HEK293 (cell line): ENCODE results near the gene GLYATL3.

ENCODE experiments used
- CTCF ChIA-PET: fragments of 350-600 bp; formaldehyde crosslinking; extraction: SDS; loops from one replicate; lab custom pipeline; 2021; ENCODE audit warnings: antibody characterized with exemption; lab: Yijun Ruan, JAX
- POLR2A ChIA-PET: fragments of 300-600 bp; formaldehyde crosslinking; extraction: SDS; loops from one replicate; lab custom pipeline; 2020; ENCODE audit warnings: antibody characterized with exemption, inconsistent platforms; lab: Yijun Ruan, JAX
- H3K27ac ChIP-seq: fragments of 200-500 bp; sonication (Bioruptor generic); 2 replicates; pipeline ENCODE4 v1.5.1; 2014; ENCODE audit warnings: low read depth, low read length, control low read depth, inconsistent platforms; ENCODE audit errors: extremely low read depth
- H3K36me3 ChIP-seq, 2 experiments: fragments of 200-500 bp in 1 of 2; sonication (Bioruptor generic) in 1 of 2; 1 replicate in 1 of 2; 2 replicates in 1 of 2; pipeline ENCODE4 v1.5.1; 2014 to 2017; ENCODE audit warnings: inconsistent platforms in 2 of 2, low read length in 2 of 2; ENCODE audit not compliant: control insufficient read depth in 2 of 2, insufficient read depth in 1 of 2
- H3K4me1 ChIP-seq: fragments of 200-500 bp; sonication (Bioruptor generic); 2 replicates; pipeline ENCODE4 v1.5.1; 2014; ENCODE audit warnings: mild to moderate bottlenecking, low read length, inconsistent platforms; ENCODE audit not compliant: control insufficient read depth, insufficient read depth
- H3K4me3 ChIP-seq: 2 replicates; pipeline ENCODE4 v1.5.1; 2011; ENCODE audit warnings: low read depth, mild to moderate bottlenecking, control low read depth, low read length, moderate library complexity
- H3K9me3 ChIP-seq: fragments of 200-500 bp; sonication (Bioruptor generic); 2 replicates; pipeline ENCODE4 v1.5.1; 2014; ENCODE audit warnings: low read depth, low read length, inconsistent platforms; ENCODE audit not compliant: control insufficient read depth, insufficient read depth
- EGR2 ChIP-seq: fragments of 450-650 bp; formaldehyde crosslinking; IDR thresholded peaks from 2 replicates; pipeline ENCODE4 v1.5.1; 2016; ENCODE audit warnings: low read depth, missing biosample characterization, missing genetic modification characterization
- FEZF1 ChIP-seq: fragments of 450-650 bp; formaldehyde crosslinking; IDR thresholded peaks from 2 replicates; pipeline ENCODE4 v1.5.1; 2016; ENCODE audit warnings: missing biosample characterization, missing genetic modification characterization
- GLI2 ChIP-seq: fragments of 450-650 bp; formaldehyde crosslinking; IDR thresholded peaks from 2 replicates; pipeline ENCODE4; 2017; ENCODE audit warnings: missing biosample characterization, missing genetic modification characterization, low read depth, borderline replicate concordance
- HOXA7 ChIP-seq: sonication (generic); formaldehyde crosslinking; IDR thresholded peaks from 2 replicates; pipeline ENCODE4 v1.8.1; 2022; ENCODE audit warnings: missing genetic modification reagents, borderline replicate concordance
- MEIS1 ChIP-seq: sonication (generic); formaldehyde crosslinking; IDR thresholded peaks from 2 replicates; pipeline ENCODE4 v1.8.1; 2022; ENCODE audit warnings: missing genetic modification reagents, mild to moderate bottlenecking, borderline replicate concordance
- PBX3 ChIP-seq: sonication (generic); formaldehyde crosslinking; IDR thresholded peaks from 2 replicates; pipeline ENCODE4 v1.8.1; 2022; ENCODE audit warnings: mild to moderate bottlenecking, moderate library complexity, missing genetic modification reagents
- PRDM10 ChIP-seq: fragments of 450-650 bp; formaldehyde crosslinking; IDR thresholded peaks from 2 replicates; pipeline ENCODE4 v1.5.1; 2016; ENCODE audit warnings: missing biosample characterization, missing genetic modification characterization
- SP3 ChIP-seq: fragments of 450-650 bp; formaldehyde crosslinking; IDR thresholded peaks from 2 replicates; pipeline ENCODE4 v1.5.1; 2016; ENCODE audit warnings: missing biosample characterization, missing genetic modification characterization
- SP7 ChIP-seq: fragments of 450-650 bp; formaldehyde crosslinking; IDR thresholded peaks from 2 replicates; pipeline ENCODE4 v1.5.1; 2016; ENCODE audit warnings: missing biosample characterization, missing genetic modification characterization
- ZIC2 ChIP-seq: fragments of 450-650 bp; formaldehyde crosslinking; IDR thresholded peaks from 2 replicates; pipeline ENCODE4 v1.5.1; 2016; ENCODE audit warnings: missing biosample characterization, missing genetic modification characterization
- ZNF132 ChIP-seq: fragments of 450-650 bp; formaldehyde crosslinking; IDR thresholded peaks from 2 replicates; pipeline ENCODE4 v1.5.1; 2017; ENCODE audit warnings: missing biosample characterization, missing genetic modification characterization, borderline replicate concordance
- ZNF302 ChIP-seq: fragments of 450-650 bp; formaldehyde crosslinking; IDR thresholded peaks from 2 replicates; pipeline ENCODE4 v1.5.1; 2016; ENCODE audit warnings: missing biosample characterization, missing genetic modification characterization, low read depth
- ZNF335 ChIP-seq: fragments of 450-650 bp; formaldehyde crosslinking; conservative IDR thresholded peaks from 2 replicates; pipeline ENCODE4 v1.5.1; 2016; ENCODE audit warnings: missing biosample characterization, missing genetic modification characterization
- ZNF341 ChIP-seq: fragments of 450-650 bp; formaldehyde crosslinking; IDR thresholded peaks from 2 replicates; pipeline ENCODE4; 2016; ENCODE audit warnings: low read depth, missing biosample characterization, missing genetic modification characterization
- ZNF366 ChIP-seq: fragments of 450-650 bp; formaldehyde crosslinking; conservative IDR thresholded peaks from 2 replicates; pipeline ENCODE4 v1.5.1; 2016; ENCODE audit warnings: missing biosample characterization, missing genetic modification characterization
- ZNF398 ChIP-seq: fragments of 450-650 bp; formaldehyde crosslinking; IDR thresholded peaks from 2 replicates; pipeline ENCODE4 v1.5.1; 2017; ENCODE audit warnings: missing biosample characterization, missing genetic modification characterization
- ZNF521 ChIP-seq: fragments of 450-650 bp; formaldehyde crosslinking; IDR thresholded peaks from 2 replicates; pipeline ENCODE4 v1.5.1; 2017; ENCODE audit warnings: missing biosample characterization, mild to moderate bottlenecking, missing genetic modification characterization
- ZNF544 ChIP-seq: fragments of 450-650 bp; formaldehyde crosslinking; IDR thresholded peaks from 2 replicates; pipeline ENCODE4 v1.5.0; 2017; ENCODE audit warnings: missing biosample characterization, missing genetic modification characterization
- ZNF558 ChIP-seq: fragments of 450-650 bp; formaldehyde crosslinking; IDR thresholded peaks from 2 replicates; pipeline ENCODE4 v1.5.1; 2016; ENCODE audit warnings: missing biosample characterization, missing genetic modification characterization
- ZNF621 ChIP-seq: fragments of 450-650 bp; formaldehyde crosslinking; IDR thresholded peaks from 2 replicates; pipeline ENCODE4 v1.5.1; 2017; ENCODE audit warnings: missing biosample characterization, missing genetic modification characterization
- ZNF626 ChIP-seq: fragments of 450-650 bp; sonication (Bioruptor Pico); formaldehyde crosslinking; IDR thresholded peaks from 2 replicates; pipeline ENCODE4 v1.5.1; 2018; ENCODE audit warnings: missing biosample characterization, missing genetic modification characterization, inconsistent platforms
- ZNF664 ChIP-seq: fragments of 450-650 bp; formaldehyde crosslinking; IDR thresholded peaks from 2 replicates; pipeline ENCODE4 v1.5.1; 2016; ENCODE audit warnings: missing biosample characterization, missing genetic modification characterization
- ZNF692 ChIP-seq: fragments of 450-650 bp; formaldehyde crosslinking; IDR thresholded peaks from 2 replicates; pipeline ENCODE4 v1.5.1; 2016; ENCODE audit warnings: missing biosample characterization, missing genetic modification characterization
- ZSCAN18 ChIP-seq: fragments of 450-650 bp; formaldehyde crosslinking; IDR thresholded peaks from 2 replicates; pipeline ENCODE4 v1.5.1; 2016; ENCODE audit warnings: missing biosample characterization, missing genetic modification characterization
- ZSCAN5A ChIP-seq: fragments of 450-650 bp; formaldehyde crosslinking; IDR thresholded peaks from 2 replicates; pipeline ENCODE4 v1.5.1; 2016; ENCODE audit warnings: missing biosample characterization, missing genetic modification characterization

Gene GLYATL3

GRCh38 chr6:49550492-49551077 is 50.9 kb downstream of the GLYATL3 start, which contains the start of gene C6orf141 (continued):
- TF ChIP-seq SP3 (tag by site-specific recombination) (peak; percentile 72), ZNF626 (no peak), MEIS1 (CRISPR knock-in tag) (no peak), EGR2 (tag by site-specific recombination) (peak; percentile 97), FEZF1 (no peak), ZNF558 (tag by site-specific recombination) (no peak), ZNF521 (tag by site-specific recombination) (no peak), ZNF621 (no peak), ZNF544 (tag by site-specific recombination) (no peak), ZNF366 (tag by site-specific recombination) (peak; percentile 92), HOXA7 (CRISPR knock-in tag) (no peak), ZNF398 (tag by site-specific recombination) (peak; percentile 76), ZIC2 (tag by site-specific recombination) (no peak), ZNF692 (tag by site-specific recombination) (peak; percentile 36), ZSCAN5A (tag by site-specific recombination) (no peak)

- peaks cover 0 to 4% of the 10 kb centered on the region in 2 experiments; a peak in 1 of 3 replicates for H3K36me3 ChIP-seq
- H3K27ac ChIP-seq: peak overlapping the region; percentile 86
- H3K9me3 ChIP-seq: no peaks in the 10 kb centered on the region
- H3K4me3 ChIP-seq: peak overlapping the region; percentile 75
- peaks cover 5% of the 10 kb centered on the region; the same call in 1 of the 2 replicates for H3K4me1 ChIP-seq
- CTCF ChIA-PET: interaction anchor here (0.6 to 5.2 kb wide), 9 partner anchors 10 to 1007 kb away, joined by 3 to 35 read pairs (median 4); no protein-coding TSS in a partner anchor
- POLR2A ChIA-PET: interaction anchor here (0.9 to 5.0 kb wide), 7 partner anchors 8 to 35 kb away, joined by 3 to 39 read pairs (median 7); no protein-coding TSS in a partner anchor
- 0 out of 2 replicates have a peak, but pooled peaks have one; percentile 11 for TF ChIP-seq ZNF341
- TF ChIP-seq PBX3 (CRISPR knock-in tag): no peak
- peak; percentile 97 for TF ChIP-seq ZNF335 (tag by site-specific recombination)
- TF ChIP-seq ZNF302 (tag by site-specific recombination): no peak
- TF ChIP-seq GLI2 (tag by site-specific recombination): no peak
- TF ChIP-seq PRDM10 (tag by site-specific recombination): peak; percentile 49; the same call in 1 of the 2 replicates
- no peak for TF ChIP-seq ZSCAN18 (tag by site-specific recombination)
- TF ChIP-seq ZNF132: no peak
- peak; percentile 87 for TF ChIP-seq SP7 (tag by site-specific recombination)
- no peak for TF ChIP-seq ZNF664 (tag by site-specific recombination)
Measured at GRCh38 chr6:49551078-49551865, 51.5 kb downstream of the GLYATL3 start.
